Epithelial cell of proximal tubule (primary cell): ENCODE data around the gene ATG9A. TPM values are rescaled to one million over a fixed set of nuclear protein-coding genes. Genes with fewer than 3 reads are reported as not detected.

Experiments used
- DNase-seq: peaks from one replicate; pipeline ENCODE4 v3.0.0-alpha.2; 2011; ENCODE audit warnings: low read depth
- H3K4me3 ChIP-seq: 2 replicates; pipeline ENCODE4 v1.5.1; 2011; ENCODE audit warnings: low read depth, mild to moderate bottlenecking, low read length
- total RNA-seq: library from RNA; depleted of rRNA; stranded (reverse); fragments of >200 nt; gene quantifications from 2 replicates; pipeline ENCODE4 v1.2.3, GENCODE V29; 2015
- TF ChIP-seq, protein P1 (sequence below): conservative IDR thresholded peaks from 2 replicates; pipeline ENCODE4 v1.5.1; 2012; ENCODE audit warnings: low read depth, mild to moderate bottlenecking, low read length

The ATG9A gene
- total RNA-seq, 1 donor from 2014 or later = 34.1 TPM

DNA sequence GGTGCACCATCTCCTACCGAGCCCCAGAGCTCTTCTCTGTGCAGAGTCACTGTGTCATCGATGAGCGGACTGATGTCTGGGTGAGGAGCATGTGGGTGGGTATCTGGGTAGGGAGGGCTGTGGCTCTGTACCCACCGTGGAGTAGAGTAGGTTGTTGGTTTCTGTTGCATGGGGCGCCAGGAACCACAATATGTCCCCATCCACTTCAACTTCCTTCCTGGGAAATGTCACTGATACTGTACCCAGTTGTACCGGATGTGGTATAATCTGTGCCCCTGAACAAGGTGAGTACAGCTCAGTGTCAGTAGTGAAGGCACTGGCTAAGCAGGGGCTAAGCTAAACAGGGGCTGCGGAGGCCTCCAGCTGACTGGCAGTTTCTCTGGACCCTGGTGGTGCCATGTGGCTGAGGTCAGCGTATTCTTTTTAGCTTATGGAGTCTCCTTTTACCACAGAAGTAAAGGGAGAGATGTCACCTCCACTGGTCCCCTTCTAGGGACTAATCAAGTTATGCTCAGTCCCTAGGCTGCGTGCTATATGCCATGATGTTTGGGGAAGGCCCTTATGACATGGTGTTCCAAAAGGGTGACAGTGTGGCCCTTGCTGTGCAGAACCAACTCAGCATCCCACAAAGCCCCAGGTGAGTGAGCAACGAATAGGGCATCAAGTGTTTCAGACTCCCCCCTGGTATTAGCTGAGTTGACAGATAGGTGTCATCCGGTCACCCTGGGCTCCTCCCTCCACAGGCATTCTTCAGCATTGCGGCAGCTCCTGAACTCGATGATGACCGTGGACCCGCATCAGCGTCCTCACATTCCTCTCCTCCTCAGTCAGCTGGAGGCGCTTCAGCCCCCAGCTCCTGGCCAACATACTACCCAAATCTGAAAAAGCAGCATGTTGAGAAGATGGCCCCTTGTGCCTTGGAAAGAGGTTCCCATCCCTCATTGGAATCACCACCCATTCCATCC is 18.5 kb upstream of the ATG9A start:
- no peak for DNase-seq
- no peak overlapping the region for H3K4me3 ChIP-seq
- TF ChIP-seq, protein P1, sequence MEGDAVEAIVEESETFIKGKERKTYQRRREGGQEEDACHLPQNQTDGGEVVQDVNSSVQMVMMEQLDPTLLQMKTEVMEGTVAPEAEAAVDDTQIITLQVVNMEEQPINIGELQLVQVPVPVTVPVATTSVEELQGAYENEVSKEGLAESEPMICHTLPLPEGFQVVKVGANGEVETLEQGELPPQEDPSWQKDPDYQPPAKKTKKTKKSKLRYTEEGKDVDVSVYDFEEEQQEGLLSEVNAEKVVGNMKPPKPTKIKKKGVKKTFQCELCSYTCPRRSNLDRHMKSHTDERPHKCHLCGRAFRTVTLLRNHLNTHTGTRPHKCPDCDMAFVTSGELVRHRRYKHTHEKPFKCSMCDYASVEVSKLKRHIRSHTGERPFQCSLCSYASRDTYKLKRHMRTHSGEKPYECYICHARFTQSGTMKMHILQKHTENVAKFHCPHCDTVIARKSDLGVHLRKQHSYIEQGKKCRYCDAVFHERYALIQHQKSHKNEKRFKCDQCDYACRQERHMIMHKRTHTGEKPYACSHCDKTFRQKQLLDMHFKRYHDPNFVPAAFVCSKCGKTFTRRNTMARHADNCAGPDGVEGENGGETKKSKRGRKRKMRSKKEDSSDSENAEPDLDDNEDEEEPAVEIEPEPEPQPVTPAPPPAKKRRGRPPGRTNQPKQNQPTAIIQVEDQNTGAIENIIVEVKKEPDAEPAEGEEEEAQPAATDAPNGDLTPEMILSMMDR = no peak

DNA sequence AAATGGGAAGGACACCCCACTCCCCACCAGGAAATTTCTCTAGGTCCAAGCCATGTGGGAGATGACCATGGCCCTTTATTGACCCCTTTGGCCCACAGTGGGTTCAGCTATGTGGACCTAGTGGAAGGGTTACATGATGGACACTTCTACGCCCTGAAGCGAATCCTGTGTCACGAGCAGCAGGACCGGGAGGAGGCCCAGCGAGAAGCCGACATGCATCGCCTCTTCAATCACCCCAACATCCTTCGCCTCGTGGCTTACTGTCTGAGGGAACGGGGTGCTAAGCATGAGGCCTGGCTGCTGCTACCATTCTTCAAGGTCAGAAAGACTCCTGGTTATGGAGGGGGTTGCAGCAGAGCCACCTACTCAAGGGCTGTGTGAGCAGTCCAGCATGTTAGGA is 17.1 kb upstream of the ATG9A start:
- peak overlapping the region; percentile 96 for H3K4me3 ChIP-seq
- no peak for DNase-seq
- TF ChIP-seq, protein P1 = no peak

DNA sequence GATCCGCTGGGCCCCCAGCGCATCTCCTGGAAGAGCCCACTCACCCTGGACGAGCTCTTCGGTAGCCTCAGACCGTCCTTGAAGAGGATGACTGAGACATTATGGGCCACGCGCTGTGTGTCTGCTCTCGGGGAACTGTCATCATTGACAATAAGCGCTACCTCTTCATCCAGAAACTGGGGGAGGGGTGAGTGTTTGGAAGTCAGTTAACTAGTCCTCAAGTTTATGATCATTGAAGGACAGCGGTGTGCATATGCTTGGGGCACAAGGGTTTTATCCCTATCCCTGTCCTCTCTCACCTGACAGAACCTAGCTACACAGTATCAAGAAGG is 16.4 kb upstream of the ATG9A start:
- TF ChIP-seq, protein P1 = no peak
- peak overlapping the region; percentile 96 for H3K4me3 ChIP-seq
- no peak for DNase-seq

DNA sequence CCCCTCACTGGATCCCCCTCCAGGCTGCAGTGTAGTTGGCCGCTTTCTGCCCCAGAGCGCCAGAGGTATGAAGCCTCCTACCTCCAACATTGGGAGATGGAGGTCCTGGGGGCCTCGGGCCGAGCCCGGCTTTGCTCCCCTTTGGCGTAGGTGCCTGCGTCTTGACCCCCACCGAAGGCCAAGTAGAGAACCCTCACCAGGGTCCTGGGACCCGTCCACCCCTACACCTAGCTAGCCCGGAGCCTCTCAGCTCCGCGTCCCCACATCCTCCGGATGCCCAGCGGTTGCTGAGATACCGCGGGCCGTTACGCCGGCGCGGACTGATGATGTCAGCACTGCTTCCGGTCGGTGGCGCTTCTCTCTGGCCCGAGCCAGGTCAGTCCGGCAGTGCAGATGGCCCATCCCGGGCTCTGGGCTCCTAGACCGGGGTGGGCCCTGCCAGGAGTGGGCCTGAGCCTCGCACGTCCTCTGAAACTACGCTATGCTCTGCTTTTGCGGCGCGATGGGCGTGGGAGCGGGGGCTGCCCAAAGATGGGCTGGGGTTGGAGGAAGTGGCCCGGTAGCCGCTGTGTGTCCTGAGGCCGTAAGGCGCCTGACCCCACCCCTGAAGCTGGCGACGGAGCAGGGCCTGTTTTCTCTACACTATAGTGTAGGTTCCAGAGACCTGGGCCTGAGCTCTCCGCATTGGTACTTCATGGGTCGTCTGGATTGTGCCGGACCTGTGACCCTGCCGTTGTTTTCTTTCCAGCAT is 15.9 kb upstream of the ATG9A start, which contains the start of the genes GLB1L and STK16:
TSS of gene GLB1L (minus strand) at position 297 of the 751 bp plus-strand sequence. CDS start 1,871 bp downstream, outside the sequence.
TSS of gene STK16 (plus strand) at position 332 of the 751 bp plus-strand sequence. CDS start 521 bp downstream, outside the sequence.
- TF ChIP-seq, protein P1 = no peak
- no peak for DNase-seq
- H3K4me3 ChIP-seq = peak within 1 kb of the TSS; percentile 96

DNA sequence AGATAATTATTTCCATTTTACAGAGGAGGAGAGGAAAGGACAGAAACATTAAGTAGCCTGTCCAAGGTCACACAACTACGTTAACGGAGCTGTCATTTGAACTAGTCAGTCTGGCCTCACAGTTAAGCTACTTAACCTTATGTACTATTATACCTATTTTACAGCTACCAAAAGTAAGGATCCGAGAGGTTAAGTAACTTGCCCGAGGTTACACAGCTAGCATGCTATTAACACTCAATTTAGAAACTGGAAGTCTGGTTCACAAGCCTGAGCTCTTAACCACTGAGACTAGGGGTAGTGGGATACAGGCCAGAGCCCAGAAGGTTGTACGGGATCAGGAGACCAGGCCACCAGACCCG is 15.3 kb upstream of the ATG9A start:
- TF ChIP-seq, protein P1 = no peak
- no peak for DNase-seq

DNA sequence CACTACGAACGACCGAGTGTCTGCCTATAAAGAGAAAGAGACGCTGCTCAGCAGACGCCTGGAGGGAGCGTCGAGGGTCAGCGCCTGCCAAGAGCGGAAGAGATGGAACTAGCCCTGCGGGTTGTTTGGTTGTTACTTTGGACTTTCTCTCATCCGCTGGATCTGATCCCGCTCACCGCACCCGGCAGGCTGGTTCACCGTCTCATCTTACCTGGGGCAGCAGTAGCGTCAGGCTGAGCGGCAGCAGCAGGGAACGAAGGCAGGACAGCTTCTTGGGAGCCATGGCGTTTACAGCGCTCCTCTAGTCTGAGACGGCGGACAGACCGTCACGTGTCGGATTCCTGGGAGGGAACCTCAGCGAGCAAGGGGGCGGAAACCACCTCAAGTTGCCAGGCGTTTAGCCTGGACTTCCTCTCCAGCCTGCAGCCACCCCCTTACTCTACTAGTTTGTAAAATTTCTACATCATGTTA is 13.9 kb upstream of the ATG9A start:
- TF ChIP-seq, protein P1 = no peak
- no peak for DNase-seq
- H3K4me3 ChIP-seq = peak overlapping the region; percentile 61

More for the DNA sequence above, 15.3 kb upstream of the ATG9A start:
- peak overlapping the region; percentile 96 for H3K4me3 ChIP-seq
